Right forelimb (tissue), 1 donor: ENCODE measurements around the gene TPR.

Source experiments
- DNase-seq: peaks from one replicate; pipeline ENCODE4 v3.0.0-alpha.2; 2018

Gene TPR

DNA sequence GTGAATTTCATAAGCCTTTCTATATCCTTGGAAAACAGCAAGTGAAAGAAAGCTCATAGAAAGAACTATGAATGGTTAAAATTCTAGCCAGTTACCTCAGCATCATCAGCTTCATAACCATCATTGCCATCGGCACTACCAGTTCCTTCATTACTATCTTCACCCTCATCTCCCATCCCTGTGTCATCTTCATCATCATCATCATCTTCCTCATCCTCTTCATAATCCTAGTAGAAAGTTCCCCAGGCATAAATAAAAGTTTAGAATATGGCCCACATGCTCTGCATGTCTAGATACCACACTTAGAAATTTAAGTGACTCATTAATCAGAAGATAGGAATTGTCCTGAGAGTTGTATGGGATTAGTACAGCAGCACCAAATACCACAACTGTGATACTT is 49.0 kb downstream of the TPR start:
- no peak for DNase-seq

DNA sequence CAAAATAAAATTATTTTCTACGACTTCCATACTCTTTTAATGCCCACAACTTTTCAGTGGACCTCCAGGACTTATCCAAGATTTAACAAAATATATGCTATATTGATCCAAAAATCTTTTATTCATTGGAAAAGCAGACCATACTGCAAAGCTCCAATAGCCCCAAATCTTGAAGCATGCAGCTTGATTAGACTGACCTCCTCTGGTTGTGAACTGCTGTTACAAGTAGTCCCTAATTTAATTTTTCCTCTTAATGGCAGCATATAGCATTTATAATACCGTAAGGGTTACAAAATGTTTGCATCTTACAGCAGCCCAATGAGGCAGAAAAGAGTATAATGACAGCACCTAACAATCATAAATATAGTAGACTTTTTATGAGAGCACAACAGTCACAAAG is 49.8 kb downstream of the TPR start:
- DNase-seq = no peak

DNA sequence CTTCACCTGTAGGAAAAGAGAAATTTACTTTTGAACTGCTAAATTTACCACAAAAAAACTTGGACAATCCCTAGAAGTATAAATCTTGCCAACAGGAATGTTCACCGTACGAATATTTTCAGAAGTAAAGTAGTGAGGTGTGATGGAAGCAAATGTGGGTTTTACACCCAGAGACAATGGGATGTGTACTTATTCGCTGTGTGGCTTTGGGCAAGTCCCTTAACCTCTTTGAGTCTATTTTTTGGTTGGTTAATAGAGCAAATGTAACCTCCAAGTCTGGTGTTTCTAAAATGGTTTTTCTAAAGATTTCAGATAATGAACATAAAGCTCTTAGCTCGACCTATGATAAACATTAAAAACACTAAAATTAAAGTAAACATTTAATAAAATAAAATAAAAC is 51.2 kb downstream of the TPR start:
- DNase-seq = no peak

DNA sequence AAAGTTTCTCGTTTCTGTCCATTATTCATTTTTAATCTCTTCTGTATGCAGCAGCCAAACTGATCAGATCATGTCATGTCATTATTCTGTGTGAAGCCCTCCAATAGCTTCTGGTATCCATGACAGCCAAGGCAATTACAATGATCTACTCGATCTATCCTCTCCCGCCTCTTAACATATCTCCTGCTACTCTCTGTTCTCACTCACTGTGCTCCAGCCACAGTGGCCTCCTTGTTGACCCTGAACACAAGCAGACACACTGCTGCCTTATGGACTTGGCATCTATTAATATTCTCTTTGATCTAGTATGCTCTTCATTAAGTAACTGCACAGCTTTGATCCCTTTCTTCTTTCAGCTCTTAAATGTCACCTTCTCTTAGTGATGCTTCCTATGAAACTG is 59.5 kb downstream of the TPR start:
- no peak for DNase-seq

DNA sequence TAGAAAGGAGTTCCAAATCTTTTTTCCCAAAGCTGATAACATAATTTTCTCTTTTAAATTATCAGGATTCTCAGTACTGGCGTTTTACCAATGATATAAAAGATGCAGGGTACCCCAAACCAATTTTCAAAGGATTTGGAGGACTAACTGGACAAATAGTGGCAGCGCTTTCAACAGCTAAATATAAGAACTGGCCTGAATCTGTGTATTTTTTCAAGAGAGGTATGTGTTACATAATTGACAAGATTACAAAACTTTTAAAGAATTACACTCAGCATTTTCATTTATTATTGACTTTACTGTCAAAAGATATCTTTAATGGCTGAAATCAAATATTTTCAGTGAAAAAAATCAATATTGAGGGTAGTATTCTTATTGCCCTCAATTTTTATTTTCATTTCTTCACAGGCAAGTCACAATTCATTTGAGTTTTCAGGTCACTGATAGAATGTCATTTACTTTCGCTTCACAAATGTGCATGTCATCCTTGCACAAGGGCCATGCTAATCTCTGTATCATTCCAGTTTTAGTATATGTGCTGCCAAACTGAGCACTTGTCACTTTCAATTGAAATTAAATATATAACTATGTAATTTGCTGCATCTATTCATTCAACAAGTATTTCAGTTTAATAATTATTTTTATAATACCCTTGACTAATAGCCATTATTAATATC is 63.5 kb downstream of the TPR start:
- no peak for DNase-seq

DNA sequence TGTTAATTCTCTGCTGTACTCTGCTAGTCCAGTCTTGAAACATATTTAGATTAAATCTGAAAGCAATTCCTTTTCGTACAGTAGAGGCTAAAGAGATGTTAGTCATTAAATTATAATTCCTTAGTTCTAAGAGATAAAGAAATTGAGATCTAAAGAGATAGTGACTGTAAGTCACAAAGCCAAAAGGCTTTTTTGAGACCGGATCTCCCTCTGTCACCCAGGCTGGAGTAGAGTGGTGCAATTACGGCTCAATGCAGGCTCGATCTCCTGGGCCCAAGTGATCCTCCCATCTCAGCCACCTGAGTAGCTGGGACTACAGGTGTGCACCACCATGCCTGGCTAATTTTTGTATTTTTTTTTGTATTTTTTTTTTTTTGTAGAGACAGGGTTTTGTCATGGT is 64.7 kb downstream of the TPR start:
- no peak for DNase-seq

DNA sequence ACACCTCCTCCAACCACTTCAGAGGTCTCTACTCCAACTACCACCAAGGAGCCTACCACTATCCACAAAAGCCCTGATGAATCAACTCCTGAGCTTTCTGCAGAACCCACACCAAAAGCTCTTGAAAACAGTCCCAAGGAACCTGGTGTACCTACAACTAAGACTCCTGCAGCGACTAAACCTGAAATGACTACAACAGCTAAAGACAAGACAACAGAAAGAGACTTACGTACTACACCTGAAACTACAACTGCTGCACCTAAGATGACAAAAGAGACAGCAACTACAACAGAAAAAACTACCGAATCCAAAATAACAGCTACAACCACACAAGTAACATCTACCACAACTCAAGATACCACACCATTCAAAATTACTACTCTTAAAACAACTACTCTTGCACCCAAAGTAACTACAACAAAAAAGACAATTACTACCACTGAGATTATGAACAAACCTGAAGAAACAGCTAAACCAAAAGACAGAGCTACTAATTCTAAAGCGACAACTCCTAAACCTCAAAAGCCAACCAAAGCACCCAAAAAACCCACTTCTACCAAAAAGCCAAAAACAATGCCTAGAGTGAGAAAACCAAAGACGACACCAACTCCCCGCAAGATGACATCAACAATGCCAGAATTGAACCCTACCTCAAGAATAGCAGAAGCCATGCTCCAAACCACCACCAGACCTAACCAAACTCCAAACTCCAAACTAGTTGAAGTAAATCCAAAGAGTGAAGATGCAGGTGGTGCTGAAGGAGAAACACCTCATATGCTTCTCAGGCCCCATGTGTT is 66.6 kb downstream of the TPR start:
- DNase-seq = no peak

DNA sequence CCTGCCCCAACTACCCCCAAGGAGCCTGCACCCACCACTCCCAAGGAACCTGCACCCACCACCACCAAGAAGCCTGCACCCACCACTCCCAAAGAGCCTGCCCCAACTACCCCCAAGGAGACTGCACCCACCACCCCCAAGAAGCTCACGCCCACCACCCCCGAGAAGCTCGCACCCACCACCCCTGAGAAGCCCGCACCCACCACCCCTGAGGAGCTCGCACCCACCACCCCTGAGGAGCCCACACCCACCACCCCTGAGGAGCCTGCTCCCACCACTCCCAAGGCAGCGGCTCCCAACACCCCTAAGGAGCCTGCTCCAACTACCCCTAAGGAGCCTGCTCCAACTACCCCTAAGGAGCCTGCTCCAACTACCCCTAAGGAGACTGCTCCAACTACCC is 67.6 kb downstream of the TPR start:
- DNase-seq = no peak

DNA sequence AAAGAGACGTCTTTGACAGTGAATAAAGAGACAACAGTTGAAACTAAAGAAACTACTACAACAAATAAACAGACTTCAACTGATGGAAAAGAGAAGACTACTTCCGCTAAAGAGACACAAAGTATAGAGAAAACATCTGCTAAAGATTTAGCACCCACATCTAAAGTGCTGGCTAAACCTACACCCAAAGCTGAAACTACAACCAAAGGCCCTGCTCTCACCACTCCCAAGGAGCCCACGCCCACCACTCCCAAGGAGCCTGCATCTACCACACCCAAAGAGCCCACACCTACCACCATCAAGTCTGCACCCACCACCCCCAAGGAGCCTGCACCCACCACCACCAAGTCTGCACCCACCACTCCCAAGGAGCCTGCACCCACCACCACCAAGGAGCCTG is 68.5 kb downstream of the TPR start:
- DNase-seq = no peak

DNA sequence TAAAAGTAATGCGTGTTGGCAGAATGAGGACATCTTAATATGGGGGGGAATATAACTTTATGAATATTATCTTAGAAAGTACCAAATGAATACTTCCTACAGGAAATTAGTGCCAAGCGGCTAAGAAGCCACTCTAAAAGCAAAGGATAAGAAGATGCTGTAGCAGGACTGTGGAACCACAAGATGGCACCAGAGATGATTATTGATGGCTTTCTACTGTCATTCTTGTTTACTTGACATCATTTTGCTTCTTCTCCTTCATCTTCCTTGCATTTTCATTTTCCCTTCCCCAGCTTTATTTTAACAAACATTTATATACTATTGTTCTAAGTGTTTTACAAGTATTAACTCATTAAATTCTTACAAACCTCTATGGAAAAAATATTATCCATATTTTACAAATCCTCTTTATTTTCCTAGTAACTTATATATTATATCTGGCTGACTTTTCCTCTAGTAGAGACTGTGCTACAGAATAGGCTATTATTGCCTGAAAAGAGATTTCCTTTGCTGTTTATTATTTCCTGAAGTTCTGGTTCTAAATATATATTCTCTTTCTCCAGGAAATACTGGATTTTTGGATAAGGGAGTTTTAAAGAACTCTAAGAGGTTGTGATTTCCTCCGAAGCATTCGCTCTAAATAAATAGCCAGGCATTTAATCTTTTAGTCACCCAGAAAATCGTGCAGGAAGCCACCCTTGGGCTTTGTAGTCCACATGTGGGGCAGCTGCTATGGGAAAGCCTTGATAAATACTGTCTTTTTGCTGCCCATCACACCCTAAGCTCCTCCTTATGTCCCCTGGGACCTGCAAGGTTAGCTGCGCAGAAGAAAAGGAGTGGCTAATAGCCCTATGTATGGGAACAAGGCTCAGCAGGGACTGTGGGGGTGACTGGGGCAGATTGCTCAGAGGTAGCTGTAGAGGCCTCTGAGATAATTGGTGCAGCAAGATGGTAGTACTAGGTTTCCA is 69.8 kb downstream of the TPR start:
- DNase-seq = no peak

DNA sequence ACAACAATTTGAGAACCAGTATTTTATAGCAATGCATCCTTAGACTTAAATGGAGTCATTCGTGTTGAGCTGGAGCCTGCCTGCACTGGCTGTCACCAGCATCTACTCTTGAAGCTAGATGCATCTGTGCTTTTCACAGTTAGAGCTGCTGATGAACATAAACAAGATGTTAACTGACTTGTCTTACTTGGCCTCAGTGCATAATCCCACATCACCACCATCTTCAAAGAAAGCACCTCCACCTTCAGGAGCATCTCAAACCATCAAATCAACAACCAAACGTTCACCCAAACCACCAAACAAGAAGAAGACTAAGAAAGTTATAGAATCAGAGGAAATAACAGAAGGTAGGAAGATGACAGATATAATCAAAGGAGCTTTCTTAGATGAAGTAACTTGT is 71.1 kb downstream of the TPR start:
- DNase-seq = no peak

DNA sequence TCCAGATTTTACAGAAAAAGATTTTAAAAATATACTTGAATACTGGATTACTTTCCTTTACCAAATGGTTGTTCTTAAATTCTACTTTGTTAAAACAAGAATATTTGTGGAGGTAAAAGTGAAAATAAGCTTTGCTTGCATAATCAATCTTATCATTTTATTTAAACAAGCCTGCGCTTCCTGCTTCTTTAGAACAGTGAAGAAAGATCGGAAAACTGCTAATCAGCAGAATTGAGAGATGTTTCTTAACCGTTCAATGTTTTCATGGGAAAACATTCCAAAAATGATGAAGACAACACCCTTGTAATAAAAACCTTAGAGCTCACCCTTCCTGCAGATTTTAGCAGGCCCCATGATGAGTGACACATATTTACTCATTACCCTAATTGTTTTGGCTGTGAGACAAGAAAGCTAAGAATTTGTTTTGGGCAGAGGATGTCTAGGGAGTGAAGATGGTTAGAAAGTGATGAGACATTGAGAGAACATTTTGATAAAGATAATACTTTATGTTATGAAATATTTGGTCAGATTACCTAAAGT is 72.6 kb downstream of the TPR start:
- DNase-seq = no peak

DNA sequence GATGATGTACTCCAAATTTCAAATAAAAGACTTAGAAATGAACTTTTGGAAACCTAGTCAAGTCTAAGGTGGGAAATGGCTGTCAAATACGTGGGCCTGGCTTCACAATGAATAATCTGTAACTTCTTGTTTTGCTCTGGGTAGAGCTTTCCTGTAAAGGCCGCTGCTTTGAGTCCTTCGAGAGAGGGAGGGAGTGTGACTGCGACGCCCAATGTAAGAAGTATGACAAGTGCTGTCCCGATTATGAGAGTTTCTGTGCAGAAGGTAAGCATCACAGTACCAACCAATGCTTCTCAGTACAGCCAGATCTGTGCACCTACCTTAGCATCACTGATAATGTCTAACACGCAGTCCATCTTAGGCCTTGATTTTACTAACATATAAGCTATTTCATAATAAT is 73.6 kb downstream of the TPR start:
- no peak for DNase-seq

DNA sequence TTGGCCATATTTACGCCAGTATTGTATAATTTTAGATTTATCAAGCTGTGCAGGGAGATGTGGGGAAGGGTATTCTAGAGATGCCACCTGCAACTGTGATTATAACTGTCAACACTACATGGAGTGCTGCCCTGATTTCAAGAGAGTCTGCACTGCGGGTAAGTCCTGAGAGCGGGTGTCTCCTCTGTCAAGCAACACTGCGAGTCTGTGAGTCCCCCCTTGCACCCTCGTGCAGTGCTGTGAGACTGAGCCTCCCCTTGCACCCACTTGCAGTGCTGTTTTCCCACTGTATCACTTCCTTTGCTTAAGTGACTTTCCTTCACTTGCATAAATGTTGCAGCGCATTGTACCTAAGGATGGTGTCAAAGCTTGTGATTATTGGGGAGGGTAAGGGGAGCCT is 75.0 kb downstream of the TPR start:
- DNase-seq = no peak

DNA sequence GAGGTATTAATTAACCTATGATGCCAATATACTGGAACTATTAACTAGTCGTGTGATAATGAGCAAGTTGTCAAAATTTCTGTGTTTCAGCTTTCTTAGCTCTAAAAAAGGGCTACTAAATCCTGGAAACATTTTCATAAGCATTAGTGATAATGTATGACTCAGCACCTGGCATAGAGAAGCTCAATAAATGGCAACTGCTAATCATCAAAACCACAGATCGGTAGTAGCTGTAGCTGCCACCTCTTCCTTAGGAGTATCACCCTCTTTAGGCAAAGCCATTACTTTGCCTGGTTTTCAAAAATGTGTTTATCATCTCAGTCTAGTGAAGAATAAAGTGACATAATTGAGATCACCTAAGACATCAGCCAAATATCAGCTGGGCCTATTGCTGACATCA is 75.5 kb downstream of the TPR start:
- no peak for DNase-seq

DNA sequence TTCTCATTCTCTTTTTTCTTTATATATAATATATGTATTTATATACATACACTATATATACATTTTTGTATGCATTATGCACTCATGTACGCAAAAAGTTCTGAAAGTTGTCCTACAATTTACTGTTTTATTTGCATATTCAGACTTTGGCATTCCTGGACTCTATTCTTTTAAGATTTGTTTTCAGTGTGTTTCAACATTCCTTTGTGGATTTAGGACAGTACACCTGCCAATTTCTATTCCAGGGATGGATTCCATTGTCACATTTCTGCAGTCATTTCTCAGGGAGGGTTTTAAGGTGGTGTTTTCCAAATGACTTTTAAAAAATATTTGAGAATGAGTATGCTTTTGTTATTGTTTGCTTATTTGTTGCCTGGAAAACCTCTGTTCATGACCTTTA is 76.2 kb downstream of the TPR start:
- DNase-seq = no peak

DNA sequence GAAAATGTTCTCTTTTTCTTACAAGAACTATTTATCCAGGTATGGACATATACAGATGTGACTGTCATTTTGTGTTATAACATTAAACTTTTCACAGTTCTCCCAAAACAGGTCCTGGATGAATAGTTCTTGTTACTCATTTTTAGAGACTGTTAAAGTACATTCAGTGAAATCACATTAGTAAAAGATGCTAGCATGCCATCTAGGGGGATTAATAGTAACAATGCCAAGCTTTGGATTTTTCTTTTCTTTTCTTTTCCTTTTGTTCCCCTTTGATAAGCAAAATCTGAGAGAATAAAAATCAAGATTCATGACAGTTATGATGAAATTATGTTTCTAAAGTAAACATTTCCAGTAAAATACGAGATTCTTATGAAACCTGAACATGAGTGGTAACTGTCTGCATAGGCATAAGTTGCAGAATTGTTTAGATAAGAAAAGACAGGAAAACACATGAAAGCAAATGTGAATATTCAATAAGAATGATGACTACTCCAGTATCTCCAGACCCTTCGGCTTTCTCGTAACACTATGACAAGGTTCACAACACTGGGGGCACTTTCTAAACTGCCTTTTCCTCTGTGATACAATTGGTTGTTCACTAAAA is 77.5 kb downstream of the TPR start:
- no peak for DNase-seq

DNA sequence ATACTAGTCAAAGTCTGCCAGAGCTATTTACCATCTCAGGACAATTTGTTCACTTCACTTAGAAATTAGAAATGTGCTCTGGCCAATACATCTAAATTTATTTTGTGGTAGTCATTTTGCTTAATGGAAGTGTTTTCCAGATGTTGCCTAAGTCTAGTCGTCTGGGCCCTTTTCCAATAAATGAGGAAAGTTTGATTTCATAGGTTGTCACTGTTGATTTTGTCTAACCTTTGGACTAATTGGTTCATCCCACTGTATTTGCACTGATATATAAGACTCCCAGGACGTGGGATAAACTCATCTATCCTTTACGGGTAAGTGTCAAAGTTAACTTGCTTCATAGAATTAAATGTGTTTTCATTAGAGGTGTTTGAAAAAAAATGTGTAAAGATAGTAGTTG is 79.1 kb downstream of the TPR start, which contains the start of gene PRG4:
Gene PRG4 (plus strand): TSS at position 300 of the 400 bp plus-strand sequence.
- no peak for DNase-seq

DNA sequence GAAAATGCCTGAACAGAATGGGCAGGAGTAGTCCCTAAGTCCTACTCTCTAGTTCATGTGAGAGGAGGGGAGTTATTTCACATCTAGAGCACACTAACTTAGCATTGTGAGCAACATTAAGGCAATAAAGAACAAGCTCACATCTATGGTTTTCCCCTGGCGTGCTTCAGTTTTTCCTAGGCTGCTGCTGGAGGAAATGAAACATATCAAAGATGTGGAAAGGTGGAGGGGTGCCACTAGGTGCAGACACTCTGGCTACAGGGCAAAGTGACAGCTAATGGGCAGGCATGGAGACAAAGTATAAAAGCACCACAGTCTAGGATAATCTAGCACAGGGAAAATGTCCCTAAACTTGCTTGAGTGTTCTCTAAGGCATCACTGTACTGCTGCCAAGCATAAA is 82.2 kb downstream of the TPR start:
- DNase-seq = no peak

DNA sequence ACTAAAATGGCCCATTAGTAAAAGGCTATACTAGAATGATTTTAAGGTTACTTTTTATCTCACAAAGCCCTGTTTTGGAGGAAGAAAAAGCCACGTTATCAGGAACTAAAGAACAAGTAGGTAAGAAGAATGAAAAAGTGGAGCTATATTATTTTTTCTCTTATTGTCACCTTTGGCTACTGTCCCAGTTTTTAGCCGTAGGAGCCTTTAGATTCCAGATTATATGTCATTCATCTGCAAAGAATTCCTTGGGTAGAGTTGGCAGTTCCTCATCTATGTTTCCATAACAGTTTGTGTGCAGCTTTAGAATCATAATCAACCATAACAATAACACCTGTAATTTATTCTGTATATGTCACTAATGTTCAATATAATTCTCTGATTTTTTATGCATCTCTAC is 83.8 kb downstream of the TPR start:
- DNase-seq = no peak

DNA sequence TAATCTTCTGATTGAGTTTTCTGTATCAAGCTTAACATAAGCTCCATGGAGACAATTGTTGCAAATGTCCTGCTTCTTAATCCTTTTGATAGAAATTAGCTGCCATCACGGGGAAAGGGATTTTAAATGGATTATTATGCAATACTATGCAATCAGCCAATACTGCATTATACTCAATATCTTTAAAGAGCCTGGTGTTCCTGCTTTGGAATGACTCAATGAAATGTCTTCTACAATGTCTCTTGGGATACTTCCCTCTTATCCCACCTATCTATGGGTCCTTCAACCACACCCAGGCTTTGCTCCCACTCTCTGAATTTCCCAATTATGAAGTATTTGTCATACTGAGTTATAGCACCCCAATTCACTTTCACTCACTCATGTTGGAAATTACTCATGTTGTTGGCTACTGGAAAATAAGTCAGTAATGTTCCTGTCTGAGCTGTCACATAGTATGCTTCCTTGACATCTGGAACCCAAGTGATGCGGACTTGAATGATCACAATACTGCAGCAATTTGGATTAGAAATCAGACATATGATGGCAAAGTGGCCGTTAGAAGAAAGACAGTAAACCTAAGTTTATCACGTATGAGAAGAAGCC is 85.0 kb downstream of the TPR start:
- no peak for DNase-seq

DNA sequence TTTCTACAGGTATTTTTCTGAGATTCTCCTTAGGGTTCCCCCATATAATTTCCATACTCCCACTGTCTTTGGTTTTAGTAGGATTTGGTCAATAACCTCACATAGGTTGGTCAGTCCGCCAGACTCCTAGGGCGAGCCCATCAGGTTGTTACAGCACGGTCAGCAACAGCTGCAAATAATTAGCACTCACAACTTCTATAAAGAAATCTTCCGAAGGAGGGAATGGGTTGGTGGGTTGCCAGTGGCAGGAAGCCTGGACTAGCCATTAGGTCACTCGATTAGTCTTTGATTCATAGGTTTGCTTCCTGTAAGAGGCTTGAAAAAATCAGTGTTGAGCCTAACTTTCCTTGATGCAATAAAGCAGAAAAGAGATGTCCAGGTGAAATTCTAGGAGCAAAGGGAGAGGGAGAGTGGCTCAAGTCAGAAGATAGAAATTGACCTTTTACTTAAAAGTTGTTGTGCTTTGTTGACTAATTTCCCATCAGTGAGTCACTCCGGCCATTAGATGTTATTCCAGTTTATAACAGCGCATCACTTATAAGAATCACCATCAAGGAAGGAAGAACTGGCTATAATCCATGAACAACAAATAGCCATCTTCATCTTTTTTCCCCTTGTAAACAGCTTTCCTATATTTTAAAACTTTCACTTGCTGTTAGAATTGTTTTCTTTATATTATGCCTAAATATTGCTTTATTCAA is 88.3 kb downstream of the TPR start:
- peak; percentile 61 for DNase-seq
